Measurements from ENCODE around the gene RAP1GDS1.
"Not testable (repeated sequence)": the region's sequence is repeated elsewhere in the genome, so short reads cannot be mapped to it uniquely, and the experiment has no call there.

RAP1GDS1 gene

DNA sequence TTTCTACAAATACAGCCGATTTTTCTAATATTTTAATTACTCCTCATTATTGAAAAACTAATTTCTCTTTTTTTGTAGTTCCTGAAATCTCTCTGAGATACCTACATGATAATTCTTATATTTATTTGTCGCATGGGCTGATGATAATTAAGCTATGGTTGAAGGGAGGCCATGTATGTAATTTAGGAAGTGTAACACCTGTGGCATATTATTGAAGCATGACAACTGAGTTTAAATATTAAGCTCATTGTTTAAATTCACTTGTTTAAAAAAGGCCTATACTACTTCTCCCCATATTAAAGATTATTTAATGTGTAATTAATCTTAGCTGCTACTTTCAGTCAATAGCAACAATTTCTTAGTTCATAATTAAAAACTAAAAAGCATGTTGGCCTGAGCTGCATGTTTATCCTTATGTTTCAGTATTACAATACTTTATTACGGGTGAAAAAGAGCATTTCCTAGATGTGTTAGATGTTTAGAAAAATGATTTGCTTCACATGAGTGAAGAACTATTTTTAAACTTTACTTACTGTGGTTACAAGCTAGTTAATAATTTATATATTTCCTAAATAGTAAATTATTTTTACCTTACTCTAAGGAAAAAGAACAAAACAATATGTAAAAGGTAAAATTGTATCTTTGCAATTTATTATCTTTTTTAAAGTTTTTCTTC lies 122.4 kb downstream of the RAP1GDS1 start:
- no peaks in the 10 kb centered on the region for H3K27me3 ChIP-seq (ENCODE audit: insufficient read depth, low read length)
- H2AFZ ChIP-seq (ENCODE audit: low read length, unreplicated experiment), result no peak overlapping the region
- no peaks in the 10 kb centered on the region for H3K36me3 ChIP-seq (ENCODE audit: insufficient read depth, low read length)
- H3K4me1 ChIP-seq (ENCODE audit: control insufficient read depth, insufficient read depth, low read length, unreplicated experiment), result peaks cover 6% of the 10 kb centered on the region
- no peak overlapping the region for H3K4me3 ChIP-seq (ENCODE audit: low read depth, low read length)
- H3K27ac ChIP-seq (ENCODE audit: low read depth, low read length), result no peak overlapping the region
- H3K79me2 ChIP-seq (ENCODE audit: control insufficient read depth, insufficient read depth, low read length, unreplicated experiment), result no peaks in the 10 kb centered on the region

DNA sequence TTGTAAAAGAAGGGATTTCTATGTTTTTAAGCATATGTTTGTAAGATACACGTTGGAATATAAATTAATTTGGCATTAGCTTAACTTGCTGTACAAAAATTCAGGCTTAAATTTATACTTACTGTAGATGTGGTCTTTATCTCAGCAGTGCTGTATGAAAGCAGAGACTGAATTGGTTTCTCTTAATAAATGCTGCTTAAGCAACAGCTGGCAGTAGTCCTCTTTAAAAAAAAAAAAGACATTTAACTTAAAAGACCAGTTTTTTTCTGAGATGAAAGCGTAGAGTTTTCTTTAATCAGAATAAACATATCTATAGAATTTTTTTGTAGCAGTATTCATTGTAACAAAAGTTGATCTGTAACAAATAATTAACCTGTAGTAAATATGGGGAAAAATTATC lies 124.6 kb downstream of the RAP1GDS1 start:
- Histone ChIP-seq H2AFZ (ENCODE audit: low read length, unreplicated experiment) (no peak overlapping the region), H3K79me2 (ENCODE audit: control insufficient read depth, insufficient read depth, low read length, unreplicated experiment) (no peaks in the 10 kb centered on the region), H3K36me3 (ENCODE audit: insufficient read depth, low read length) (no peaks in the 10 kb centered on the region), H3K27me3 (ENCODE audit: insufficient read depth, low read length) (no peaks in the 10 kb centered on the region), H3K4me3 (ENCODE audit: low read depth, low read length) (no peak overlapping the region), H3K27ac (ENCODE audit: low read depth, low read length) (no peak overlapping the region), H3K4me1 (ENCODE audit: control insufficient read depth, insufficient read depth, low read length, unreplicated experiment) (peaks cover 6% of the 10 kb centered on the region)

DNA sequence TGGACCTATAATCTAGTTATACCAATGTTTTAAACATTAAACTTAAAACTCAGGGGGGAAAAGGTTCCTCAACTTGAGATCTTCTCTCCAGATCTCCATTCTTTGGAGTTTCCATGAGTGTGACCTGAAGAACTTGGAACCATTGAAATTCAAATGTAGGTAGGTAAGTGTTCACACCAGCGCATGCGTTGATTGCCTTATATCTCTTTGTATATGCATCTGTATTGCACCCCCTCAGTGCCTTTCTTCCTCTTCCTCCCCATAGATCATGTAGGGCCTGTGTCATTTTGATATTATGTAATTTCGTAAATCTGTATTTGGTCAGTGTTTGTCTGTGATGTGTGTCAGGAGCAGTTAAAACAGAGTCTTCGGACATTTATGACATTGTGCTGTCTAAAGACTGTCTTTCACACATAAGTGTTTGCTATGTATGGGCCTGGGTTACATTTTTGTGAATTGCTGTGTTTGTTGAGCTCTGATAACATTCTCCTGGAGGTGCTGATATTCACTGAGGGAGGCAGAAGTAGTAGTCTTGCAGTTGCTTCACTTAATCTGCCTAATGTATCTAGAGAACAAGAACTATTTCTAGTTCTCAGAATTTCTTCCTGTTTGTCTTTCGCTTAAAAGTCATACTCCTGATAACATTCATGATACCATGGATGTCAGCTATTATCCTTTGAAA lies 126.3 kb downstream of the RAP1GDS1 start:
- Histone ChIP-seq H3K79me2 (ENCODE audit: control insufficient read depth, insufficient read depth, low read length, unreplicated experiment) (no peaks in the 10 kb centered on the region), H3K4me1 (ENCODE audit: control insufficient read depth, insufficient read depth, low read length, unreplicated experiment) (no peaks in the 10 kb centered on the region), H2AFZ (ENCODE audit: low read length, unreplicated experiment) (no peak overlapping the region), H3K36me3 (ENCODE audit: insufficient read depth, low read length) (0 out of 2 replicates have a peak, but pooled peaks cover 3% of the 10 kb centered on the region), H3K4me3 (ENCODE audit: low read depth, low read length) (no peak overlapping the region), H3K27ac (ENCODE audit: low read depth, low read length) (no peak overlapping the region), H3K27me3 (ENCODE audit: insufficient read depth, low read length) (no peaks in the 10 kb centered on the region)

DNA sequence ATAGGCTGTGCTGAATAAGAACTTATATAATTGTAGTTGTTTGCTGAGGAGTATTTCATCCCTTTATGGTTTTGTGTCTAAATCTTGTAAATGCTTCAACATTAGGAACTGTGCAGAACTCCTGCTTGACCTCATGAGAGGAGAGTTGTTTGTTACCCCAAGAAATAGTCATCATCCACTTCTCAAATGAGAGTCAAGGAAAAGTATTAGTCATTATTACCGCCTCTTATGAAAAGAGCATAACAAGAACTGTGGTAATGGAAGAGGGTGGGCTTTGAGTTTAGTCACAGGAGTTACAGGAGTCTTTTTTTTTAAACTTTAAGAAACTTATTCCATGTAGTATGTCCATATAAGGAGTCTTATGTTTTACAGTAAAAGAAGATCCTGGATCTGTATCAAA lies 132.9 kb downstream of the RAP1GDS1 start:
- no peaks in the 10 kb centered on the region for H3K79me2 ChIP-seq (ENCODE audit: control insufficient read depth, insufficient read depth, low read length, unreplicated experiment)
- H3K4me1 ChIP-seq (ENCODE audit: control insufficient read depth, insufficient read depth, low read length, unreplicated experiment), result no peaks in the 10 kb centered on the region
- H3K27ac ChIP-seq (ENCODE audit: low read depth, low read length), result no peak overlapping the region
- no peaks in the 10 kb centered on the region for H3K27me3 ChIP-seq (ENCODE audit: insufficient read depth, low read length)
- H3K36me3 ChIP-seq (ENCODE audit: insufficient read depth, low read length), result peaks cover 14% of the 10 kb centered on the region; the same call in 1 of the 2 replicates
- H2AFZ ChIP-seq (ENCODE audit: low read length, unreplicated experiment), result no peak overlapping the region
- no peak overlapping the region for H3K4me3 ChIP-seq (ENCODE audit: low read depth, low read length)

DNA sequence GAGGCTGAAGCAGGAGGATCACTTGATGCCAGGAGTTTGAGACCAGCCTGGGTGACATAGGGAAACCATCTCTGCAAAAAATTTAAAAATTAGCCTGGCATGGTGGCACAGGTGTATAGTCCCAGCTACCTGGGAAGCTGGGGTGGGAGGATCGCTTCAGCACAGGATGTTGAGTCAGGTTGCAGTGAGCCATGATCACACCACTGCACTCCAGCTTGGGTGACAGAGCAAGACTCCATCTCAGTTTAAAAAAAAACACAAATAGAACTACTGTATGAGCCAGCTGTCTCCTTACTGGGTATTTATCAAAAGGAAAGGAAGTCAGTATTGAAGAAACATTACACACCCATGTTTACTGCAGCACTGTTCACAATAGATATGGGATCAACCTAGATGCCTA lies 138.7 kb downstream of the RAP1GDS1 start:
- H3K27me3 ChIP-seq (ENCODE audit: insufficient read depth, low read length), result no peaks in the 10 kb centered on the region
- H3K4me1 ChIP-seq (ENCODE audit: control insufficient read depth, insufficient read depth, low read length, unreplicated experiment), result no peaks in the 10 kb centered on the region
- H3K4me3 ChIP-seq (ENCODE audit: low read depth, low read length), result no peak overlapping the region
- H3K27ac ChIP-seq (ENCODE audit: low read depth, low read length), result no peak overlapping the region
- H3K36me3 ChIP-seq (ENCODE audit: insufficient read depth, low read length), result peaks cover 6% of the 10 kb centered on the region; the same call in 1 of the 2 replicates
- H3K79me2 ChIP-seq (ENCODE audit: control insufficient read depth, insufficient read depth, low read length, unreplicated experiment), result no peaks in the 10 kb centered on the region
- no peak overlapping the region for H2AFZ ChIP-seq (ENCODE audit: low read length, unreplicated experiment)

DNA sequence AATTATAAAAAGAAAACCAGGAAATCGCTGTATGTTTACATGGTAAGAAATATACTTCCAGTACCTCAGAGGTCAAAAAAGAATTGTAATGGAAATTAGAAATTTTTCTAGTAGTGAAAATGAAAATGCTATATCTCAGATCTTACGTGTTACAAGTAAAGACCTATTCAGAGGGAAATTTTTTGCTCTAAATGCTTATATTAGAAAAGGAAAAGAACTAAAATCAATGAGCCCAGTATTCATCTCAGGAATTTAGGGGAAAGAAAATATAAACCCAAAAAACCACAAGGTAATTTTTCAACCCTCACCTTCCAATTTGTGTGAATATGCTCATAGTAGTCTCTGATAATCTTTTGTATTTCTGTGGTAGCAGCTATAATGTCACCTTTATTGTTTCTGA lies 145.6 kb downstream of the RAP1GDS1 start:
- no peaks in the 10 kb centered on the region for H3K4me1 ChIP-seq (ENCODE audit: control insufficient read depth, insufficient read depth, low read length, unreplicated experiment)
- no peak overlapping the region for H3K27ac ChIP-seq (ENCODE audit: low read depth, low read length)
- H3K36me3 ChIP-seq (ENCODE audit: insufficient read depth, low read length), result no peaks in the 10 kb centered on the region
- no peak overlapping the region for H2AFZ ChIP-seq (ENCODE audit: low read length, unreplicated experiment)
- H3K4me3 ChIP-seq (ENCODE audit: low read depth, low read length), result no peak overlapping the region
- no peaks in the 10 kb centered on the region for H3K79me2 ChIP-seq (ENCODE audit: control insufficient read depth, insufficient read depth, low read length, unreplicated experiment)
- H3K27me3 ChIP-seq (ENCODE audit: insufficient read depth, low read length), result no peaks in the 10 kb centered on the region

DNA sequence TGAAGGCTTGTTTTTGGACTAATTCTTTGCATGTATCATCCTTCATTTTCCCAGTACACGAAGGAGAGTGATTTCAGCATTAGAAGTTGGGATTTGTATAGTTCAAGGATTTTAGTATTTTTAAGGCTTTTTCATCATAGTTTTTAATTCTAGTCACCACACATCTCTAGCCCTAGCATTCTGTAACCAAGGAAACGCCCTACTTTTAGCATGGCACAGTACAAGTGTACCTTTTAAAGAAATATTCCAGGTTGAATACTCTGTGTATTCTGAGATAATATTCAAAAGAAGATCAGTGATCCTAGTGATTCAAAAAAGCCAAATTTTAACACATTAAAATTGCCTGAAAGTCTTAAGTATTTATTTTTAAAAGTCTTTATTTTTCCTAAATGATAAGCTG lies 150.5 kb downstream of the RAP1GDS1 start:
- Histone ChIP-seq H3K4me1 (ENCODE audit: control insufficient read depth, insufficient read depth, low read length, unreplicated experiment) (no peaks in the 10 kb centered on the region), H3K4me3 (ENCODE audit: low read depth, low read length) (no peak overlapping the region), H3K27ac (ENCODE audit: low read depth, low read length) (no peak overlapping the region), H3K27me3 (ENCODE audit: insufficient read depth, low read length) (no peaks in the 10 kb centered on the region), H3K36me3 (ENCODE audit: insufficient read depth, low read length) (peaks cover 7% of the 10 kb centered on the region; the same call in 1 of the 2 replicates), H2AFZ (ENCODE audit: low read length, unreplicated experiment) (no peak overlapping the region), H3K79me2 (ENCODE audit: control insufficient read depth, insufficient read depth, low read length, unreplicated experiment) (no peaks in the 10 kb centered on the region)

DNA sequence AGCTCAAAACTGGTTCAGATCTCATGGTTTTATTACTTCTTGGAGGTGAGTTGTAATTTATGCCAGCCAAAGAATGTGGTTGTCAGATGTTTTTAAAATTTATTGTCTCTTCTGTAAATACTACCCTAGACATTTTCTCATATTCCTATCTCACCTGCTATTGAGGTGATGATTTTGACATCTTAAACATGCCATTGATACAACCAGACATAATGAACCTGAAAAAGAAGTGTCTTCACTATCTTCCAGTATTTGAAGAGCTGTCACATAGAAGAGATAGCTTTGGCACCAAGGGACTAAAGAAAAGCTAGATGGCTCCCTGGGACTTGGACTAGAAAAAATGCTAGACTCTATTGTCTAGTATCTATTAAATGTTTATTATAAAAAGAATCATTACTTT lies 155.7 kb downstream of the RAP1GDS1 start:
- no peak overlapping the region for H3K27ac ChIP-seq (ENCODE audit: low read depth, low read length)
- peaks cover 25% of the 10 kb centered on the region for H3K36me3 ChIP-seq (ENCODE audit: insufficient read depth, low read length)
- H3K4me3 ChIP-seq (ENCODE audit: low read depth, low read length), result no peak overlapping the region

DNA sequence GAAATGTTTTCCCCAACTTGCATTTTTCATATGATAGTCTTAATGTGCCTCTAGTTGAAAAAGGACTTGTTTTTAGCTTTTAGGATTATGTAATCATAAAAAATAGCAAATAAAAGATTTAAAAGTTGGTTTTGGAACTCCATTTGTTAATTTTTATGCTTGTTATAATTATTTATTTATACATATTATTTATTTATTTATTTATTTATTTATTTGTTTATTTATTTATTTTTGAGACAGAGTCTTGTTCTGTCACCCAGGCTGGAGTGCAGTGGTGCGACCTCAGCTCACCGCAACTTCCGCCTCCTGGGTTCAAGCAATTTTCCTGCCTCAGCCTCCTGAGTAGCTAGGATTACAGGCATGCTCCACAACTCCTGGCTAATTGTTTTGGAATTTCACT lies 159.0 kb downstream of the RAP1GDS1 start:
- H3K36me3 ChIP-seq (ENCODE audit: insufficient read depth, low read length), result peaks cover 40% of the 10 kb centered on the region
- H3K4me3 ChIP-seq (ENCODE audit: low read depth, low read length); H3K4me1 ChIP-seq (ENCODE audit: control insufficient read depth, insufficient read depth, low read length, unreplicated experiment); H3K27me3 ChIP-seq (ENCODE audit: insufficient read depth, low read length); H3K27ac ChIP-seq (ENCODE audit: low read depth, low read length); H3K79me2 ChIP-seq (ENCODE audit: control insufficient read depth, insufficient read depth, low read length, unreplicated experiment); H2AFZ ChIP-seq (ENCODE audit: low read length, unreplicated experiment): not testable (repeated sequence)

More for the DNA sequence above, 155.7 kb downstream of the RAP1GDS1 start:
- Histone ChIP-seq H2AFZ (ENCODE audit: low read length, unreplicated experiment) (no peak overlapping the region), H3K79me2 (ENCODE audit: control insufficient read depth, insufficient read depth, low read length, unreplicated experiment) (no peaks in the 10 kb centered on the region), H3K4me1 (ENCODE audit: control insufficient read depth, insufficient read depth, low read length, unreplicated experiment) (no peaks in the 10 kb centered on the region), H3K27me3 (ENCODE audit: insufficient read depth, low read length) (no peaks in the 10 kb centered on the region)

DNA sequence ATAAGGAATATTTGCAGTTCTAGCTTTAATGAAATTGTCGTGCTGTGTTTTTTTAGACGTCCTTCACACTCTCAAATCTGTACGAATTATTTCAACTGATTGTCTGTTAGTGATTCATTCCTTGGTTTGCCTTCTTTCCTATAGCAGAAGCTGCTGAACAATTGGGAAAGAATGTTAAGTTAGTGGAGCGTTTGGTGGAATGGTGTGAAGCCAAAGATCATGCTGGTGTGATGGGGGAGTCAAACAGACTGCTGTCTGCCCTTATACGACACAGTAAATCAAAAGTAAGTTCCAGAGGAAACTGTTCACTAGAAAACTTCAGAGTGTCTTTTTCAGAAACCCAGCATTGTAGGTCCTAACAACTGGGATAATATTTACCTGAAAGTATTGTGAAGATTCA lies 159.9 kb downstream of the RAP1GDS1 start:
- no peaks in the 10 kb centered on the region for H3K4me1 ChIP-seq (ENCODE audit: control insufficient read depth, insufficient read depth, low read length, unreplicated experiment)
- H3K36me3 ChIP-seq (ENCODE audit: insufficient read depth, low read length), result peaks cover 45% of the 10 kb centered on the region
- no peak overlapping the region for H2AFZ ChIP-seq (ENCODE audit: low read length, unreplicated experiment)
- no peaks in the 10 kb centered on the region for H3K79me2 ChIP-seq (ENCODE audit: control insufficient read depth, insufficient read depth, low read length, unreplicated experiment)
- no peak overlapping the region for H3K27ac ChIP-seq (ENCODE audit: low read depth, low read length)
- no peak overlapping the region for H3K4me3 ChIP-seq (ENCODE audit: low read depth, low read length)
- no peaks in the 10 kb centered on the region for H3K27me3 ChIP-seq (ENCODE audit: insufficient read depth, low read length)

DNA sequence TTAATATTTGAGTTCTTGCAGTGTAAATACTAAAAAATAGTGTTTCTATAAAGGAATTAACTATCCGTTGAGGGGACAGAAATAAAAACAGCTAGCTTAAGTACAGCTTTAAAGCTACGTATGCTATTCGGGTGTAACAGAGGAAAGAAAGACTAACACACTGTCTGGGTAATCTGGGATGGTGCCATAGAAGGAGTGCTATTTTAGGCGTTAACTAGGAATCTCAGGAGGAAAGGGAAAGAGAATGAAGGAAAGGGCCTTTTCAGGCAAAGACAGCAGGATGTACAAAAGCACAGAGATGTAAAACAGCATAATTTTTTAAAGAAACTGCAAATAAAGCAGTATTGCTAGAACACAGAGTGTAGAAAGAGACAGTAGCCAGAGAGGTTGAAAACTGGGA lies 161.8 kb downstream of the RAP1GDS1 start:
- H3K4me3 ChIP-seq (ENCODE audit: low read depth, low read length), result no peak overlapping the region
- H3K36me3 ChIP-seq (ENCODE audit: insufficient read depth, low read length), result peaks cover 34% of the 10 kb centered on the region
- no peaks in the 10 kb centered on the region for H3K4me1 ChIP-seq (ENCODE audit: control insufficient read depth, insufficient read depth, low read length, unreplicated experiment)

More for the DNA sequence above, 161.8 kb downstream of the RAP1GDS1 start:
- Histone ChIP-seq H3K79me2 (ENCODE audit: control insufficient read depth, insufficient read depth, low read length, unreplicated experiment) (no peaks in the 10 kb centered on the region), H2AFZ (ENCODE audit: low read length, unreplicated experiment) (no peak overlapping the region), H3K27me3 (ENCODE audit: insufficient read depth, low read length) (no peaks in the 10 kb centered on the region), H3K27ac (ENCODE audit: low read depth, low read length) (no peak overlapping the region)
